Measurements from ENCODE around the gene ALKBH8.
"Not testable (repeated sequence)": the region's sequence is repeated elsewhere in the genome, so short reads cannot be mapped to it uniquely, and the experiment has no call there.

ALKBH8 gene

DNA sequence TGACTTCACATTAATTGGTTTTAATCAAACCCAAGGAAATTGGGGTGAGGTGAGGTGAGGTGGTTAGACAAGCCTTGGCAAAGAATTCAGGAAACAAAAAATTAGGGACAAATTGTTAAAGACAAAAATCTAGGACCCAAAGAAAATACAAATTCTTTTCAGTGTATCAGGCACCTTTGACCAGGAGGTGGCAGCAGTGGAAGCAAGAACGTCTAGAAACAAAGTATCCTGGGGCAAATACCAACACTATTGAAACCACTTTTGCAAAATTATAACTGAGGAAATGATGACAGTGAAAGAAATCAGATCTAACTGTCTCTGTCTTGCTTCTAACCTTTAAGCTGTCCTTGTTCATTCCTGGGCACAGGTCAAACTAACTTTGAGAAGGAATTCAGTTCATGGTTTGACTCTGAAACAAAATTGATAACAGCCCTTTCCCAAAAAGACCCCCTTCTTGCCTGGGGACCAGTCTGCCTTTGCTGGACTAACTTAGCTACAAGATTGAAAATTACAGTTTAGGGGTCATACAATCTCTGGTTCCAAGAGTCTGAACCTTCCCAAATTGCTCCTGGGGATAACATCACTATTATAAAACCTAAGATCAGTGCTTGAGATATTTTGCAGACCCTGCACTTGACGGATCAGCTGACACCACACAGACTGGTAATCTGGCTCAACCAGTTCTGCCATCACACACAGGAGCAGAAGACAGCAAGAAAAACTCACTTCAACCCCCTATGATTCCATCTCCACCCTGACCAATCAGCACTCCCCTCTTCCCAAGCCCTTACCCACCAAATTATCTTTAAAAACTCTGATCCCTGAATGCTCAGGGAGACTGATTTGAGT lies 11.2 kb upstream of the ALKBH8 start:
- peak in 1 of 2 experiments; percentile 36 for DNase-seq

- peak in 1 of 2 experiments; percentile 21 for DNase-seq
These were observed 7.9 kb upstream of the ALKBH8 start for GRCh38 chr11:107573438-107573837.

GRCh38 chr11:107570015-107570414 lies 4.5 kb upstream of the ALKBH8 start:
- DNase-seq = no peak

- no peak for DNase-seq
These were observed 2.3 kb upstream of the ALKBH8 start for GRCh38 chr11:107567739-107568335.

GRCh38 chr11:107566569-107566968 lies 1.0 kb upstream of the ALKBH8 start:
- DNase-seq = no peak

GRCh38 chr11:107565955-107566501 lies 493 bp upstream of the ALKBH8 start:
- DNase-seq = not testable (repeated sequence)

DNA sequence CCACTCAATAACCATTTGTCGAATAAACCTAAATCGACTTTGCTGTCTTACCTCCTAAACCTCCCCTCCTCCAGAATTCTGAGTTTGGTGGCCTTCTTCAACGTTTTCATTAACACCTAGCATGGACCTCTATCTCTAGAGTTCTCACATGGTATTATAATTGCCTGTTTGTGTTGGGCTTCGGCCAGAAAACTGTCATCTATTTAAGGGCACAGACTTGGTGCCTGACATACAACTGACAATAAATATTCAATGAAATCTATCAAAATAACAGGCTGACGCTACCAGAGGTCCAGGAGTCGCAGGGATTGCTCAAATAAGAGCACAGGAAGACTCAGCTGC lies 687 bp downstream of the ALKBH8 start:
- DNase-seq = no peak

DNA sequence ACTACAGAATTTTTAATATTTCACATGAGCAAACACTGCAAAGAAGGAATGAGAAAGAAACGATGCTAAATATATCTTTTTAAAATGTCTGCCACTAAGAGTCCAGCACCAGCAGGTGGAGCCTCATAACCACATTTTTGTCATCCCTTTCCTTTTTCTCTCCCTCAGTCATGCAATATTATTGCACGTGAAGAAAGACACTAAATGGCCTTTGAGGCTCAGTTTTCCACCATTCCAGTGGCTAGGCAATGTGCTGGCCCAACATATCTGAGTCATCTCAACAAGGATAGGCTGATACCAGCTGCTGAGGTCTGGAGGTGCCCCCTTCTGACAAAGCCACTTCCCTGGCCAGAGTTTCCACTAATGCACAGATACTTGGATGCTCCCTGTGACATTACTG lies 1.8 kb downstream of the ALKBH8 start:
- DNase-seq = peak; percentile 3 to 52

DNA sequence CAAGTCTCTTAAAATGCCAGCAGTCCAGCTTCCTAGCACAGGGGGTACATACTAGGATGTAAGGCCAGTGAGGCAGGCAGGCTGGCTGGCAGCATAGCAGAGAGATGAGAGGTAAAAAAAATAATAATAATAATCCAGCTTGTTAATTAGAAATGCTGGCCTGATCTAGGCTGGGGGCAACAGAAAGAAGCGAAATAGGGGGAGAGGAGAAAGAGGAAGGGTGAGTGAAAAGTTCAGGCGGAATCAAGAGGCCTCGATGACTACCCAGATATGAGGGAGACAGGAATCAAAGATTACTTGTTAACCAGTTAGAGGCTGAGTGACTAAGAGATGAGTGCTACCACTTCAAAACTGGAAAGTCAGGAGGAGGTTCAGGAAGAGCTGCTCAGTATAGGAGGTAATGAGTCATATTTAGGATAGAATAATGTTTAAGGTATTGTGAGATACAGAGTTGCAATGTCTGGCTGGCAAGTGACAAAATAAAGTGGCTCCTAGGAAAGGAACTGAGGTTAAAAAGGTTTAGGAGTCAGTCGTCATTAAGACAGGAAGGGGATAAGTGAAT lies 2.8 kb downstream of the ALKBH8 start:
- no peak for DNase-seq

- DNase-seq = no peak
These were observed 3.8 kb downstream of the ALKBH8 start for GRCh38 chr11:107561688-107562087.

GRCh38 chr11:107550304-107550703 lies 15.2 kb downstream of the ALKBH8 start:
- DNase-seq = peak in 1 of 2 experiments; percentile 8

DNA sequence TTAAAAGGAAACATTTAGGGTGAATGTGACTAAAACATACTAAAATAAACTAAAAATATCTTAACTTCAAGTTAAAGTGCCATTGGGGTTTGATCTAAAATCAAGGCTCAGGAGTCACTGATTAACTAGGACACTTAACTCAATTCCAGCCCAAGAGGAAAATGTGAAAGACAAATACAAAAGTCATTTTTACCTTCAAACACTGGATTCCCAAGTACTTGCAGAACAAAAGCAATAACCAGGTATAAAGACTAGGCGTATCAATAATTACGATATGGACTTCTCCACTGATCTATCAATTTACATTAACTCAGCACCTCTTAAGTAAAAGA lies 15.6 kb downstream of the ALKBH8 start:
- DNase-seq = no peak

GRCh38 chr11:107549253-107549953 lies 16.1 kb downstream of the ALKBH8 start:
- DNase-seq = peak in 1 of 2 experiments; percentile 26

DNA sequence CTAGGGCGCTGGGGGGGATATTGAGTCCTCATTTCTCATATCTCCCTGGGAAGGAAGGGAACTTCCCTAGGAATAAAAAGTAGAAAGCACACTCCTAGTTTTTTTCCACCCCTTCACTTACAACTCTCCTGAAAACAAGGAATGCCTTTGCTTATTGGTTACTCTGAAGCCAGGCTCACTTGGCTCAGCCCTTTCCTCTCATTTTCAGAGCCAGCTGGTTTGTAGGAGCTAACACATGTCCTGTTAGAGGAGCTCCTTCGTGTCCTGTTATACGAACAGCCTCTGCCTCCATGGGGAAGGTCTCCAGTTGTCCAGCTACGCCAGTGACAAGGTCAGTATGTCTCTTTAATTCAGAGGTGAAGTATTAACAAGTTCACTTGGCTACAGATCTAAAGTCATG lies 17.6 kb downstream of the ALKBH8 start:
- DNase-seq = no peak

DNA sequence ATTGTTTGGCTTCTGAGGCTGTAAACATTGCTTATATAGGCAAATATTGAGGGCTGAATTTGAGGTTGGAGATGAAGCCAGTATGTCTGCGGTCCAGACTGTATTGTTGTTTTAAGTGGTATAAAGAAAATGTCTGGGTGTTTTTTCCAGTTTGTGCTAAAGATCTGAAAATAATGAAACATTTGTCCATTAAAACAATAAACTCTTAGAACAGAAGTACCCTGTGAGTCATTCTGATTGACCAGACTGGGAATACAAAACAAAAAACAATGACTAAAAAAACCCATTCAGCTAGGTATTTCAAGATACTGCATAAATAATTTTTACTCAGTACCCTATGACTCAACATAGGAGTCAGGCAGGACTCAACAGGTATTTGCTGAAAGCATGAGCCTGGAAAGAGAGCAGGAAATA lies 20.4 kb downstream of the ALKBH8 start:
- DNase-seq = no peak

DNA sequence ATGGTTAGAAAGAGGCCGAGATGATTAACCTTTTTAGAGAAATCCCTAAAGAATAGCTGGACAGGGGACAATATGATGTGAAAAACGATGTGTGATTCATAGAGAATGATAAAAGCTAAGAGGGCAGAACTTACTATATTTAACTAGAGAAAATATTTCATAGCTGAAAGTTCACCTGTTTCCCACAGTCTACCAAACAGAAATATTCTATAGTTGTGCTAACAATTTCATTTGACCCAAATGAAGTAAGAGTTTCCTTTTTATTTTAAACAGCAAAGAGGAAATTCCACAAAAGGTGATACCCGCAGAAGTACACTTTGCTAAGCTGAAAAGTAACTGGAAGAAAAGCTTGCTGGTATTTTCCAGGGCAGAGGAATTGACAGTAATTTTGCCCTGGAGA lies 26.7 kb downstream of the ALKBH8 start:
- no peak for DNase-seq

- no peak for DNase-seq
These were observed 27.3 kb downstream of the ALKBH8 start for GRCh38 chr11:107538239-107538638.

DNA sequence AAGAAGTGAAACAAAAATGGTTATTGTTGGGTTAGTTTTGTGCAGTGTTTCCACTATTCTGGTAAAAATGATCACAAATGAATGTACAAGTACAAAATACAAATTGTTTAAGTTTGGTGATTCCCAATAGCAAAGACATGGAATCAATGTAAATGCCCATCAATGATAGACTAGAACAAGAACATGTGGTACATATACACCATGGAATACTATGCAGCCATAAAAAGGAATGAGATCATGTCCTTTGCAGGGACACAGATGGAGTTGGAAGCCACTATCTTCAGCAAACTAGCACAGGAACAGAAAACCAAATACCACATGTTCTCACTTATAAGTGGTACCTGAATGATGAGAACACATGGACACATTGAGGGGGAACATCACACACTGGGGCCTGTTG lies 28.4 kb downstream of the ALKBH8 start:
- not testable (repeated sequence) for DNase-seq

DNA sequence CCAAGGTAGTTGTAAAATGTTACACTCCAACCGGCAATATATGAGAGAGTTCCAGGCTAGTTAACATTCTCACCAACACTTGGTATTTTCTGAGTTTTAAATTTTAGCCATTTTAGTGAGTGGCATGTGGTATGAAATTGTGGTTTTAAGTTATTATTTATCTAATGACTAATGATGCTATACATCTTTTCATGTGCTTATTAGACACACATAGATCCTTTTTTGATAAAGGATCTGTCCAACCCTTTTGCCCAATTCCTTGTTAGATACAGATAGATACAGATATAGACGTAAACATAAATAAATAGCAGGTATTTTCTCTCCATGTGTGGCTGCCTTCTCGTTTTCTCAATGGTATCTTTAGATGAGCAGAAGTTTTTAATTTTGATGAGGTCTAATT lies 39.3 kb downstream of the ALKBH8 start:
- no peak for DNase-seq

GRCh38 chr11:107508858-107509244 lies 56.7 kb downstream of the ALKBH8 start:
- DNase-seq = no peak

- DNase-seq = no peak
These were observed 57.2 kb downstream of the ALKBH8 start for GRCh38 chr11:107508201-107508857.

DNA sequence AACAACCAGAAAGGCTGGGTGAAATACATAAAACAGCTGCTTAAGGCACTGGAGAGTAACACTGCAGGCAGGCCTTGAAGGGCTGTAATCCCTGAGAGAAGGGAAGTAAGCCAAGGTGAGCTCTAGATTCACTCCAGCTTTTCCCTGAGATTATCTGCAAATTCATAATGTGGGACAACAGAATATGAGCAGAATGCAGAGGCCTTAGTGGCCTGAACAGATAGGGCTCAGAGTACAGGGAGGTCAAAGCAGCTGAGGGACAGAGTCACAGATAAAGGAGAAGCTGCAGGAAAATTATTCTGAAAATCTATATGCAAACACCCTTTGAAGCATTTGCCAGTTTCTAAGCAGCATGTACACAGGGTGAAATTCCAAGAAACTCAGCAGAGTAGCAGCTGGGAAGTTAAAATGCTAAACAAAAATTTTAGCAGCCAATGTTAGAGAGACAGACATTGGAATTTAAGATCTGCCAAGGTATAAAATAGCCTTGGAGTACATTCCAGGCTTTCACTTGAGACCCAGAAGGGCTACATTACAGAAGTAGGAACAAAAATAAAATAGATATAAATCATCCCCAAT lies 59.8 kb downstream of the ALKBH8 start:
- no peak for DNase-seq

GRCh38 chr11:107504981-107505380 lies 60.6 kb downstream of the ALKBH8 start:
- DNase-seq = no peak

All from NCI-H524 (cell line).